Right cardiac atrium (tissue), 5 donors: ENCODE results near the gene CERS5. TPM values are rescaled to one million over a fixed set of nuclear protein-coding genes. Genes with fewer than 3 reads are reported as not detected.
A peak's percentile ranks its signal among the peaks of the same experiment; 100 is the strongest.

Experiments
- ATAC-seq, 2 donors: fragments of 200-7000 bp; cut with Tn5 transposase; one replicate each; pipeline versions ENCODE4 v1.8.0 to v1.9.1; 2020; ENCODE audit warnings: moderate library complexity in 2 of 2, mild to moderate bottlenecking in 1 of 2
- DNase-seq, 3 donors: peaks; one replicate each; pipeline ENCODE4 v3.0.0-alpha.2; 2020
- H3K27ac ChIP-seq: one replicate; pipeline ENCODE4 v1.5.1; 2013; ENCODE audit warnings: mild to moderate bottlenecking, low read length, control low read depth, moderate library complexity
- H3K27me3 ChIP-seq: one replicate; pipeline ENCODE4 v1.6.1; 2013; ENCODE audit not compliant: control insufficient read depth, insufficient read depth
- H3K4me1 ChIP-seq: one replicate; pipeline ENCODE4 v1.6.1; 2013; ENCODE audit warnings: low read length; ENCODE audit not compliant: control insufficient read depth, insufficient read depth
- H3K4me3 ChIP-seq: one replicate; pipeline ENCODE4 v1.5.1; 2013; ENCODE audit warnings: low read length, control low read depth
- H3K9me3 ChIP-seq: one replicate; pipeline ENCODE4 v1.6.1; 2013; ENCODE audit warnings: low read length; ENCODE audit not compliant: control insufficient read depth
- WGBS: extraction: QIAGEN DNeasy Blood & Tissue Kit; methylation state at CpG from one replicate; pipeline ENCODE4 v1.1.7; 2013; 5-methylcytosine and 5-hydroxymethylcytosine counted together
- intact Hi-C, 4 donors: fragments of 100-400 bp; cut with DNase I; formaldehyde crosslinking; loops; one replicate each; pipeline versions ENCODE4 v1.11.0 to v1.14.0; 2022 to 2023
- long read RNA-seq, 4 donors: library from polyadenylated mRNA; unstranded; transcript quantifications; one replicate each; pipeline ENCODE4 v2.0.0, GENCODE V29; 2020 to 2021
- polyA plus RNA-seq: library from polyadenylated mRNA; stranded (reverse); fragments of 200-250 nt; gene quantifications from one replicate; pipeline ENCODE4 v1.2.3, GENCODE V29; 2013
- total RNA-seq, 4 donors: library from RNA; stranded (reverse); fragmentation: NEBNext Ultra II Directional; extraction: Animal tissue kit (Norgen Biotek cat#: 25700); gene quantifications; one replicate each; pipeline ENCODE4 v1.2.1, GENCODE V29; 2021
- donor health status: healthy with polysubstance abuse.
- donor health status: DM: no; HTN: yes; CAD: no.
- donor health status: DM: no; HTN: no; CAD: no.
- donor health status: DM: no; HTN: yes; CAD: no; lungs with severe emphysema.
- donor health status: DM: yes; HTN: yes; CAD: no.

Gene CERS5
- total RNA-seq (10 to 100 TPM; 14.0 to 18.8 (median 17.7) TPM), polyA plus RNA-seq (15.6 TPM)
- long read RNA-seq, donor 1, transcript CERS5-201 (10 exons, 2,051 nt): major isoform, 6 of 18 reads
- long read RNA-seq, donor 1, partial matches to known transcripts: 1 of 18 reads
- long read RNA-seq, donor 1, other reads (novel, unspliced or antisense): 10 of 18 reads
- long read RNA-seq, donor 2, partial matches to known transcripts: 0 of 10 reads
- long read RNA-seq, donor 2, other reads (novel, unspliced or antisense): 7 of 10 reads
- long read RNA-seq, donor 3, transcript CERS5-201 (10 exons, 2,051 nt): major isoform, 32 of 66 reads
- long read RNA-seq, donor 3, partial matches to known transcripts: 1 of 66 reads
- long read RNA-seq, donor 3, other reads (novel, unspliced or antisense): 32 of 66 reads
- long read RNA-seq, donor 4, partial matches to known transcripts: 0 of 12 reads
- long read RNA-seq, donor 4, other reads (novel, unspliced or antisense): 7 of 12 reads

- Histone ChIP-seq H3K4me3 (peak within 1 kb of the TSS; percentile 94), H3K9me3 (no peaks in the 10 kb centered on the region), H3K27ac (peak within 1 kb of the TSS; percentile 93), H3K4me1 (no peaks in the 10 kb centered on the region), H3K27me3 (no peaks in the 10 kb centered on the region)
- under 1% methylated on average over 70 of the region's 70 CpGs for WGBS
- intact Hi-C loops: loop anchor here in 1 of 4 donors (10.0 kb wide), 1 partner anchor 52 kb away; the partner anchor contains the start of gene COX14
- DNase-seq (peak; percentile 99 to 100 (median 100)), ATAC-seq (peak; percentile 99 to 100)
Observed at GRCh38 chr12:50167049-50167828, at the start of gene CERS5. Gene CERS5 (minus strand): TSS chr12:50167369. CDS start chr12:50167297, 72 bp downstream.

- ATAC-seq (no peak), DNase-seq (no peak)
- WGBS: 90% methylated on average over 3 of the region's 3 CpGs
- peaks cover 5% of the 10 kb centered on the region for H3K4me1 ChIP-seq
- no peaks in the 10 kb centered on the region for H3K9me3 ChIP-seq
- H3K27ac ChIP-seq: no peak overlapping the region
- H3K4me3 ChIP-seq: no peak overlapping the region
- H3K27me3 ChIP-seq: no peaks in the 10 kb centered on the region
- intact Hi-C loops: loop anchor here in 1 of 4 donors (10.0 kb wide), 1 partner anchor 100 kb away; no protein-coding TSS in a partner anchor
Observed at GRCh38 chr12:50215033-50215432, 47.9 kb upstream of the CERS5 start.

DNA sequence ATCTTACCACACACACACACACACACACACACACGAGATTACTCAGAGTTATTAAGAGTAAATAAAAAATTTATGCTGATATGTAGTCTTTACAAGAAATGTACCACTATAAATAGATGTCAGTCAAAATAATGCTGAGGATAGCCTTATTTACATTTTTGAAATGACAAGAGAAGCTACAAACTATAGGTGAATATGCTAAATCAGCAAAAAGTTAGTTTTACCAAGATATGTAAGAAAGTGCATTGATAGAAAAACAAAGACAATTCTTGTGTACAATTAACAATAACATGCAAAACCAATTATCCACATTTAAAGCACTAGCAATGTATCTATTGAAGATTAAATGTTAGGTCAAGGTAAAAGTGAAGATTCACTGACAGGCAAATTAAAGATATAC is 46.8 kb upstream of the CERS5 start:
- Histone ChIP-seq H3K4me1 (peaks cover 4% of the 10 kb centered on the region), H3K4me3 (no peak overlapping the region), H3K27me3 (no peaks in the 10 kb centered on the region), H3K27ac (no peak overlapping the region), H3K9me3 (no peaks in the 10 kb centered on the region)
- intact Hi-C loops: loop anchor here in 1 of 4 donors (10.0 kb wide), 1 partner anchor 101 kb away; no protein-coding TSS in a partner anchor
- DNase-seq (no peak), ATAC-seq (no peak)
- WGBS: 53% methylated on average over 1 of the region's 1 CpG

DNA sequence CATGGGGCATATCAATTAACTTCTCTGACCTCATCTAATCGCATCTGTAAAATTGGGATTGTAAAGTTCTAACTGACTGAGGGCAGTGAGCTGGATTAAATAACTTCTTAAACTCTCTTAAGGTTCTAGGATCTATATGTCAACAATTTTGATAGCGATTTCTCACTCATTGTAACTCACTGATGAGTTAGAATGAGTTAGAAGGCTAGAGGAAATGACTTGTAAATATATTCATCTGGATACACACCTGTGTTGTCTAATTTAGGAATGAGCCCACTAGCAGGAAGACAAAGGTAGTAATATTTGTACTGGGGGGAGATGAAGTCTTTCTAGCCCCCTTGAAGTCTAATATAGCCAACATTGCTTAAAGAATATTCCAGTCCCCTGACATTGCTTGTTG is 46.3 kb upstream of the CERS5 start:
- H3K27ac ChIP-seq: no peak overlapping the region
- H3K27me3 ChIP-seq: no peaks in the 10 kb centered on the region
- H3K4me1 ChIP-seq: peaks cover 4% of the 10 kb centered on the region
- no peak overlapping the region for H3K4me3 ChIP-seq
- no peaks in the 10 kb centered on the region for H3K9me3 ChIP-seq
- intact Hi-C loops: loop anchor here in 1 of 4 donors (10.0 kb wide), 1 partner anchor 101 kb away; no protein-coding TSS in a partner anchor
- DNase-seq (no peak), ATAC-seq (no peak)
- WGBS: 92% methylated on average over 2 of the region's 2 CpGs

DNA sequence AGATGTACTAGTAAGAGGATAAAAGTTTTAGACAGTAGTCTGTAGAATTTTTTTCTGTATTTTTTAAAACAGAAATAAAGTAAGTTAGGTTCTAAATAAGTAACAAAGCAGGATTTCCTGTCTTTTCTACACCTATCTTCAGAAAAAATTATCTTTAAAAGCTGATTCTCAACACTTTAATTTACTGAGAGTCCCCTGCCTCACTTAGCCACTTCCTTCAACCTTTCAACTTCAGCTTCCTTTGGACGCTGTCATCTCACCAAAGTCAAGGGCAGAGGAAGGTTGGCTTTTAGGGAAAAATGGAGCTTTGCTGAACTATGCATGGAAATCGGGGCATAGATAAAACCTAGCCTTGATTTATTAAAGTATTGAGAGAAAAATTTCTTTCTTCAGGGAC is 44.9 kb upstream of the CERS5 start:
- no peak for ATAC-seq
- intact Hi-C loops: loop anchor here in 1 of 4 donors (10.0 kb wide), 1 partner anchor 103 kb away; no protein-coding TSS in a partner anchor
- 48% methylated on average over 2 of the region's 2 CpGs for WGBS
- no peak for DNase-seq
- H3K27ac ChIP-seq: peak overlapping the region; percentile 67
- no peak overlapping the region for H3K4me3 ChIP-seq
- no peaks in the 10 kb centered on the region for H3K27me3 ChIP-seq
- H3K9me3 ChIP-seq: no peaks in the 10 kb centered on the region
- peaks cover 2% of the 10 kb centered on the region for H3K4me1 ChIP-seq

DNA sequence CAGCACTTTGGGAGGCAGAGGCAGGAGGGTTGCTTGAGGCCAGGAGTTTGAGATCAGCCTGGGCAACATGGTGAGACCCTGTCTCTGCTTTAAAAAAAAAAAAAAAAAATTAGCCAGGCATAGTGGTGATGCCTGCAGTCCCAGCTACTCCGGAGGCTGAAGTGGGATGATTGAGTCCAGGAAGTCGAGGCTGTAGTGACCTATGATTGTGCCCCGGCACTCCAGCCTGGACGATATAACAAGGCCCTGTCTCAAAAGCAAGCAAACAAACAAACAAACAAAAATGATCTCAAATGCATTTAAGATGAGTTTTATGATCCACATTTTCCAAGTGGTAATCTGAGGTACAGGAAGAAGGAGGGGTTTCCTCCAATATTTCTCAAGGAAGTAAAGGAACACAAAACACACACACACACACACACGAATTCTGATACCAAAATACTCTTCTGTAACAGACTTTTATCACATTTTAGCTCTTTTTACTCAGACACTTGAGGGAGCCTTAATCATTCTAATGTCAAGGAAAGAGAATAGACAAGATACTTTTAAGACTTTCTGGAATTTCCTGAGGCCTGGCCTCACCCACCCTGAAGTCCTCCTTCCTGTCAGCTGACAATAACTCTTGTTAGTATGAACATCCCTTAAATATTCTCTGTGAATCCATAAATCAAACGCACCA is 44.4 kb upstream of the CERS5 start:
- WGBS: 43% methylated on average over 6 of the region's 6 CpGs
- peak overlapping the region; percentile 57 for H3K27ac ChIP-seq

GRCh38 chr12:50207424-50207823 is 40.3 kb upstream of the CERS5 start:
- no peak overlapping the region for H3K4me3 ChIP-seq
- 98% methylated on average over 2 of the region's 2 CpGs for WGBS
- no peaks in the 10 kb centered on the region for H3K9me3 ChIP-seq
- intact Hi-C loops: loop anchor here in 1 of 4 donors (10.0 kb wide), 1 partner anchor 107 kb away; no protein-coding TSS in a partner anchor
- H3K27me3 ChIP-seq: no peaks in the 10 kb centered on the region
- H3K4me1 ChIP-seq: peaks cover 2% of the 10 kb centered on the region
- no peak for DNase-seq
- H3K27ac ChIP-seq: no peak overlapping the region
- no peak for ATAC-seq

More for the DNA sequence above, 44.4 kb upstream of the CERS5 start:
- Histone ChIP-seq H3K9me3 (no peaks in the 10 kb centered on the region), H3K27me3 (no peaks in the 10 kb centered on the region), H3K4me1 (peaks cover 2% of the 10 kb centered on the region), H3K4me3 (no peak overlapping the region)
- ATAC-seq (peak; percentile 60 to 70), DNase-seq (no peak)
- intact Hi-C loops: loop anchor here in 1 of 4 donors (10.0 kb wide), 1 partner anchor 103 kb away; no protein-coding TSS in a partner anchor

DNA sequence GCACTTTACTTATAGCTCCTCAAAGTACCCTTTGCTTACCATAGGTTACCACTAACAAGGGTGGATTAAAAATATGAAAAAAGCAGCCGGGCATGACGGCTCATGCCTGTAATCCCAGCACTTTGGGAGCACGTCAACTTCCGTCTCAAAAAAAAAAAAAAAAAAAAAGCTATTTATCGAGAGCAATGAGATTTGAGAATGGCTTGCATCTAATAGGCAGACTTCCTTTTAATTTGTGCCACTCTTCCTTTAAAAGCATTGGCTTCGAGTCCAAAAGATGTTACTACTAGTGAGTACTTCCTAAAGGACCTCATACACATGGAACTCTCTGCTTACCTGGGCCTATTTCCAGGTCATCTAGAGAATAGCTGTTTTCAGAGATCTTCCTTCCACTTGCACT is 38.5 kb upstream of the CERS5 start:
- DNase-seq (no peak), ATAC-seq (no peak)
- Histone ChIP-seq H3K9me3 (no peaks in the 10 kb centered on the region), H3K27me3 (no peaks in the 10 kb centered on the region), H3K4me3 (no peak overlapping the region), H3K4me1 (peaks cover 2% of the 10 kb centered on the region), H3K27ac (no peak overlapping the region)
- 93% methylated on average over 6 of the region's 6 CpGs for WGBS
- intact Hi-C loops: loop anchor here in 1 of 4 donors (10.0 kb wide), 1 partner anchor 109 kb away; no protein-coding TSS in a partner anchor

GRCh38 chr12:50203691-50204090 is 36.5 kb upstream of the CERS5 start:
- Histone ChIP-seq H3K9me3 (no peaks in the 10 kb centered on the region), H3K27ac (no peak overlapping the region), H3K27me3 (no peaks in the 10 kb centered on the region), H3K4me1 (no peaks in the 10 kb centered on the region), H3K4me3 (no peak overlapping the region)
- WGBS: 88% methylated on average over 2 of the region's 2 CpGs
- ATAC-seq (no peak), DNase-seq (no peak)
- intact Hi-C loops: loop anchor here in 1 of 4 donors (10.0 kb wide), 1 partner anchor 111 kb away; no protein-coding TSS in a partner anchor

- H3K4me3 ChIP-seq: no peak overlapping the region
- ATAC-seq (no peak), DNase-seq (no peak)
- H3K27ac ChIP-seq: no peak overlapping the region
- no peaks in the 10 kb centered on the region for H3K4me1 ChIP-seq
- H3K27me3 ChIP-seq: no peaks in the 10 kb centered on the region
- intact Hi-C loops: loop anchor here in 1 of 4 donors (10.0 kb wide), 1 partner anchor 113 kb away; no protein-coding TSS in a partner anchor
- H3K9me3 ChIP-seq: no peaks in the 10 kb centered on the region
- WGBS: 79% methylated on average over 3 of the region's 3 CpGs
Observed at GRCh38 chr12:50201987-50202521, 34.9 kb upstream of the CERS5 start.
